Activated T-cell treated with anti-CD3 and anti-CD28 coated beads, Interleukin-2, amount 50 U/mL, for 24 hours (primary cell): Measurements from ENCODE around the gene HBA2.
"Not testable (repeated sequence)": the region's sequence is repeated elsewhere in the genome, so short reads cannot be mapped to it uniquely, and the experiment has no call there.

Source experiments
- DNase-seq: peaks from one replicate; pipeline ENCODE4 v3.0.0-alpha.2; 2020
- H3K27ac Mint-ChIP-seq: 2 replicates; pipeline ENCODE4 v1.8.0; 2020; ENCODE audit warnings: mild to moderate bottlenecking, mixed read lengths
- H3K27me3 Mint-ChIP-seq: 2 replicates; pipeline ENCODE4 v1.8.0; 2020; ENCODE audit warnings: mixed read lengths
- H3K36me3 Mint-ChIP-seq: 2 replicates; pipeline ENCODE4 v1.8.0; 2020; ENCODE audit warnings: low read depth, mixed read lengths
- H3K4me1 Mint-ChIP-seq: 2 replicates; pipeline ENCODE4 v1.8.0; 2020; ENCODE audit warnings: low read depth, mixed read lengths
- H3K4me3 Mint-ChIP-seq: 2 replicates; pipeline ENCODE4 v1.8.0; 2020; ENCODE audit warnings: mild to moderate bottlenecking, moderate library complexity, mixed read lengths
- H3K9me3 Mint-ChIP-seq: 2 replicates; pipeline ENCODE4 v1.8.0; 2020; ENCODE audit warnings: mixed read lengths

The HBA2 gene

DNA sequence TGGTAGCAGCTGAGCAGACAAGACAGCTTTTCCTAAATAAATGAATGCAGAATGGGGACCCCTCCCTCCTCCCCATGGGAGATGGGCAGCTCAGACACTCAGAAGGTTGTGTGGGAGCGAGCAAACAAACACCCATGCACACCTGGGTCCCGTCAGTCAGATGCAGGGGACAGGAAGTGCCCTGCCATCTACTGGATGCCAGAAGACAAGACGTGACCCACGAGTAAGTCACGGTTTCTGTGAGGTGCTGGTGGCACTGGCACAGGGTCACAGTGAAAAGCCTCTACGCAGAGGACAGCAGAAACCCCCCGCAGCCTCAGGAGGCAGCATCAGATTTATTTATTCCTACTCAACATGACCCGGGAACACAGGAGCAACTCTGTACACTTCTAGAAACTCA is 16.0 kb downstream of the HBA2 start:
- Mint-ChIP-seq H3K4me1 (peaks cover 6% of the 10 kb centered on the region), H3K27ac (peak overlapping the region; percentile 71), H3K27me3 (no peaks in the 10 kb centered on the region), H3K36me3 (peaks cover 78% of the 10 kb centered on the region), H3K9me3 (no peaks in the 10 kb centered on the region), H3K4me3 (no peak overlapping the region)
- no peak for DNase-seq

DNA sequence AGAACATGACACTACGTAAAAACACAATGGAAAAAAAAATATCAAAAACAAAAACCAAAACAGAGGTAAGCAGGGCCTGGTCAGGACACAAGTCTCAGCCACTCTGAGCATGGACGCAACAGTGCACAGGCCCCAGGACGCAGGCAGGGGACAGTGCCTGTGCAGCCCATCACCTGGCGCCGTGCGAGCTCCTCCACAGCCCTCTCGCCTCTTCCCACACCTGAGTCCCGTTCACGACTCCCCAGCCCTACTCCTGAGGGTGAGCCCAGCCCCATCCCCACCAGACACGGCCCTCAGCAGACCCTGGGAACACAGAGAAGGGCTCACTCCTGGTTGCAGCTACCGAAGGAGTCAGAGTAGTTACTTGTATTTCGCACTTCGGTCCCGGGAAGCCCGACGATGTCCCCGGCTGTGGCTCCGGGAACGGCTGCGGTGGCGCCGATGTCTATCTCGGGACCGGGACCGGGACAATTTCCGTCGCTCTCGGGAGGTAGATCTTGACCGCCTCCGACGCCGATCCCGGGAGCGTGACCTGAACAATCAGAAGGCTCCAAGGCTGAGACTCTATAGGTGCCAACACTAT is 17.0 kb downstream of the HBA2 start:
- H3K9me3 Mint-ChIP-seq: no peaks in the 10 kb centered on the region
- no peak for DNase-seq
- no peak overlapping the region for H3K4me3 Mint-ChIP-seq
- H3K27ac Mint-ChIP-seq: no peak overlapping the region
- H3K4me1 Mint-ChIP-seq: peaks cover 6% of the 10 kb centered on the region
- no peaks in the 10 kb centered on the region for H3K27me3 Mint-ChIP-seq
- peaks cover 82% of the 10 kb centered on the region for H3K36me3 Mint-ChIP-seq

DNA sequence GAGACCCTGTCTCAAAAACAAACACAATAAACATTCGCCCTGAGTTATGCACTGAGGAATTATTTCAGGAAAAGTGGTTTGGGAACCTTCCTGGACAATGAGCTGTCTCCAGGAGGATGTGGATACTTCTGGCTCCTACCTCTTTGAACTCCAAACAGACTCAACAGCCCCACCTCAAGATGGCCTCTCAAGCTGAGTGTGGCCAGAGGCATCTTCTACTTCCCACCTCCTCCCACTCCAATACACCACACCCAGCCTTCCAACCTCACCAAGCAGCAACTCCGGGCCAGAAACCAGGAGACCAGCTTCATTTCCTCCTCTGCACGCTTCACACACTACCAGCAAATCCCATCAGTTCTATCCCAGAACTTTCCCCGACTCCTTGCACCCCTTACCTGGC is 19.2 kb downstream of the HBA2 start:
- Mint-ChIP-seq H3K27me3 (no peaks in the 10 kb centered on the region), H3K4me3 (no peak overlapping the region), H3K4me1 (peaks cover 6% of the 10 kb centered on the region), H3K27ac (peak overlapping the region; percentile 63), H3K9me3 (no peaks in the 10 kb centered on the region), H3K36me3 (peaks cover 92% of the 10 kb centered on the region)
- DNase-seq: no peak

DNA sequence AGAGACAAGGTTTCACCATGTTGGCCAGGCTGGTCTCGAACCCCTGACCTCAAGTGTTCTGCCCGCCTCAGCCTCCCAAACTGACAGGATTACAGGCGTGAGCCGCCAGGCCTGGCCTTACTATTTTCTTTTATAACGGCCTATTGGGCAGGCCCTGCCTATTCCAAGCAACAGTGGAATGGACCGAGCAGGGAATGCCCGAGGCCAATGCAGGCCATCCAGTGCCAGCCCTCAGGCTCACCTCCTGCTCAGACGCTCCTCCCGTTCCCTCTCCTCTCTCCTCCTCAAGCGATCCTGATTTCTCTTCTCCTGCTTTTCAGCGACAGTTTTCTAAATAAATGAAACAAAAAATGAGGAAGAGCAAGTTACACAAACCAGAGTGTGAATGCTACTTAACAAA is 20.0 kb downstream of the HBA2 start:
- H3K4me3 Mint-ChIP-seq: no peak overlapping the region

DNA sequence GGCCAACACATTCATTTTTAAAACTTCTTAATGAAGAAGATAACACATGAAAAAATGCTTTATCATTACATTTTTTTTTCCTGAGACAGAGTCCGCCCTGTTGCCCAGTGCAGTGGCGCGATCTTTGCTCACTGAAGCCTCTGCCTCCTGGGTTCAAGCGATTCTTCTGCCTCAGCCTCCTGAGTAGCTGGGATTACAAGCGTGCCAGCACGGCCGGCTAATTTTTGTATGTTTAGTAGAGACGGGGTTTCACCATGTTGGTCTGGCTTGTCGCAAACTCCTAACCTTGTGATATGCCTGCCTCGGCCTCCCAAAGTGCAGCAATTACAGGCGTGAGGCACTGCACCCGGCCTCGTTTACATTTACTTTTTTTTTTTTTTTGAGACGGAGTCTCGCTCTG is 20.8 kb downstream of the HBA2 start:
- Mint-ChIP-seq H3K27ac (no peak overlapping the region), H3K4me3 (no peak overlapping the region), H3K36me3 (peaks cover 94% of the 10 kb centered on the region), H3K9me3 (no peaks in the 10 kb centered on the region), H3K27me3 (no peaks in the 10 kb centered on the region), H3K4me1 (peaks cover 6% of the 10 kb centered on the region)
- DNase-seq: no peak

More for the DNA sequence above, 20.0 kb downstream of the HBA2 start:
- Mint-ChIP-seq H3K4me1 (peaks cover 6% of the 10 kb centered on the region), H3K36me3 (peaks cover 91% of the 10 kb centered on the region), H3K27ac (no peak overlapping the region), H3K9me3 (no peaks in the 10 kb centered on the region), H3K27me3 (no peaks in the 10 kb centered on the region)
- no peak for DNase-seq

DNA sequence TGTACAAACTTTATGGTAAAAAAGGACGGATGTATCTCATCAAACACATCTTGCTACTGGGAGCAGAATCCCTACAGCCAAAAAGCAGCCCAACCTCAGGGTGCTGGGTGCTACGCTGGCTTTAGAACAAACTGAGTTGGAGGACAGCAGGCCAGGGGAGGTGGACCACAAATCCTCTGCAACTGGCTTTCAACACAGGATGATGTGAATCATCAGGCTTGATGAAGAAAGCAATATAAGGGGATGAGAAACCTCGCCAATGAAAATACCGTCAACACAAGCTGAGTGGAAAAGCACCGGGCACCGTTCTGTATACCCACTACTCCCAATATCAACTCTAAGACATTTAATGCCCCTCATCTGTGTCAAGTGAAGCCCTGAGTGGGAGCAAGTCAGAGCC is 21.8 kb downstream of the HBA2 start:
- Mint-ChIP-seq H3K4me3 (no peak overlapping the region), H3K36me3 (peaks cover 94% of the 10 kb centered on the region), H3K4me1 (no peaks in the 10 kb centered on the region), H3K27me3 (no peaks in the 10 kb centered on the region), H3K9me3 (no peaks in the 10 kb centered on the region), H3K27ac (peak overlapping the region; percentile 4)
- DNase-seq: no peak

DNA sequence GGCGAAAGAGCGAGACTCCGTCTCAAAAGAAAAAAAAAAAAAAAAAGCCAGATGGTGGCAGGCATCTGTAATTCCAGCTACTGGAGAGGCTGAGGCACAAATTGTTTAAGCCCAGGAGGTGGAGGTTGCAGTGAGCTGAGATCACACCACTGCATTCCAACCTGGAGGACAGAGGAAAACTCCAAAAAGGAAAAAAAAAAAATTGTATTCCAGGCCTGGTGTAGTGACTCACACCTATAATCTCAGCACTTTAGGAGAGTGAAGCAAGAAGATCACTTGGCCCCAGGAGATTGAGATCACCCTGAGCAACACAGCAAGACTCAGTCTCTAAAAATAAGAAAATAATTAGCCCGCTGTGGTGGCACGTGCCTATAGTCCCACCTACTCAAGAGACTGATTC is 27.7 kb downstream of the HBA2 start:
- Mint-ChIP-seq H3K36me3 (peaks cover 85% of the 10 kb centered on the region), H3K27me3 (no peaks in the 10 kb centered on the region), H3K4me3 (no peak overlapping the region), H3K27ac (no peak overlapping the region), H3K4me1 (peaks cover 1% of the 10 kb centered on the region), H3K9me3 (no peaks in the 10 kb centered on the region)
- no peak for DNase-seq

DNA sequence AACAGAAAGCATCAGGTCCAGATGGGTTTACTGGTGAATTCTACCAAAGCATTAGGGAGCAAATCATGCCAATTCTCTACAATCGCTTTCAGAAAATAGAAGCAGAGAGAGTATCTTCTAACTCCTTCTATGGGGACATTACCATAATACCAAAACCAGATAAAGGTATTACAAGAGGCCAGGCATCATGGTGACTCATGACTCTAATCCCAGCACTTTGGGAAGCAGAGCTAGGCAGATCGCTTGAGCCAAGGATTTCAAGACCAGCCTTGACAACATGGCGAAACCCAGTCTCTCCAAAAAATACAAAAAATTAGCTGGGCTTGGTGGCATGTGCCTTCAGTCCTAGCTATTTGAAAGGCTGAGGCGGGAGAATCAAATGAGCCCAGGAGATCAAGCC is 30.6 kb downstream of the HBA2 start:
- no peak for DNase-seq
- H3K27ac Mint-ChIP-seq: peak overlapping the region; percentile 29
- H3K36me3 Mint-ChIP-seq: peaks cover 86% of the 10 kb centered on the region
- H3K9me3 Mint-ChIP-seq: no peaks in the 10 kb centered on the region
- H3K4me3 Mint-ChIP-seq: no peak overlapping the region
- H3K4me1 Mint-ChIP-seq: peaks cover 7% of the 10 kb centered on the region
- H3K27me3 Mint-ChIP-seq: no peaks in the 10 kb centered on the region

DNA sequence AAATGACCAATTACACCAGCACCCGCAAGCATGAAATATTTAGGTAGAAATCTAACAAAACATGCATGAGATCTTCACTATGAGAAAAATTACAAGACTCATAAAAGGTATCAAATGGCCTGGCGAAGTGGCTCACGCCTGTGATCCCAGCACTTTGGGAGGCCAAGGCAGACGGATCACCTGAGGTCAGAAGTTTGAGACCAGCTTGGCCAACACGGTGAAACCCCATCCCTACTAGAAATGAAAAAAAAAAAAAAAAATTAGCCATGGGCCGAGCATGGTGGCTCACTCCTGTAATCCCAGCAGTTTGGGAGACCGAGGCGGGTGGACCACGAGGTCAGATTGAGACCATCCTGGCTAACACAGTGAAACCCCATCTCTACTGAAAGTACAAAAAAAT is 31.4 kb downstream of the HBA2 start:
- DNase-seq, H3K9me3 Mint-ChIP-seq, H3K27me3 Mint-ChIP-seq, H3K4me3 Mint-ChIP-seq, H3K4me1 Mint-ChIP-seq, H3K27ac Mint-ChIP-seq: not testable (repeated sequence)
- peaks cover 86% of the 10 kb centered on the region for H3K36me3 Mint-ChIP-seq

DNA sequence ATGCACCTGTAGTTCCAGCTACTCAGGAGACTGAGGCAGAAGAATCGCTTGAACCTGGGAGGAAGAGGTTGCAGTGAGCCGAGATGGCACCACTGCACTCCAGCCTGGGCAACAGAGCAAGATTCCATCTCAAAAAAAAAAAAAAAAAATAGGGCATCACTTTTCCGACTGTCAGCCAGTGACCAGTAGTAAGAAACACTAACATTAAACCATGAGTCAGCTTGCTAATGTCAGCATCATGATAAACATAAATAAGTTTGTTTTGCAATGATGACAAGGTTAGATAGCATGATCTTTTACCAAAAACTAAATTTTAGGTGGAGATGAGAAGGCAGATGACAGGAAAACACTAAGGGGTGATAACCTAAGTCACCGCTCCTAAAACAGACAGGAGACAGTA is 36.7 kb downstream of the HBA2 start:
- H3K27ac Mint-ChIP-seq, H3K27me3 Mint-ChIP-seq, DNase-seq, H3K9me3 Mint-ChIP-seq, H3K4me3 Mint-ChIP-seq, H3K4me1 Mint-ChIP-seq: not testable (repeated sequence)
- H3K36me3 Mint-ChIP-seq: peaks cover 84% of the 10 kb centered on the region

DNA sequence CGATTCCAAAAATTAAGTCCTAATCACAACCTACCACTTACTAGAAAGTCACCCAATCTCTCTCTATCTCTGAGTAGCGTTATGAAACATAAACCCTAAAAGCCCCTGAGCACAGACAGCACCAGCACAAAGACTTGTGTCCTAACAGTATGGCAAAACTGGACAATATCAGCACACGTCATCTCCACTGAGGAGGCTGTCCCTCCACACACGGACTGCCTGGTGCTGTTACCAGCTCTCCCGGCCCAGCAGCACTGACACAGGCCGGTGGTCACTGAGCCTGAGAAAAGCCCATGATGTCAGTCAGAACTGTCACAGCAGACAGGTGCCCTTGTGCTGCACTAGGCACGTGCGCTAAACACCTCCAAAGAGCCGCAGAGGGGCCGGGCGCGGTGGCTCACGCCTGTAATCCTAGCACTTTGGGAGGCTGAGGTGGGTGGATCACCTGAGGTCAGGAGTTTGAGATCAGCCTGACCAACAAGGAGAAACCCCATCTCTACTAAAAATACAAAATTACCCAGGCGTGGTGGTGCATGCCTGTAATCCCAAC is 39.0 kb downstream of the HBA2 start:
- H3K4me3 Mint-ChIP-seq, H3K27ac Mint-ChIP-seq, H3K9me3 Mint-ChIP-seq, H3K4me1 Mint-ChIP-seq, H3K27me3 Mint-ChIP-seq, DNase-seq: not testable (repeated sequence)
- peaks cover 82% of the 10 kb centered on the region for H3K36me3 Mint-ChIP-seq

DNA sequence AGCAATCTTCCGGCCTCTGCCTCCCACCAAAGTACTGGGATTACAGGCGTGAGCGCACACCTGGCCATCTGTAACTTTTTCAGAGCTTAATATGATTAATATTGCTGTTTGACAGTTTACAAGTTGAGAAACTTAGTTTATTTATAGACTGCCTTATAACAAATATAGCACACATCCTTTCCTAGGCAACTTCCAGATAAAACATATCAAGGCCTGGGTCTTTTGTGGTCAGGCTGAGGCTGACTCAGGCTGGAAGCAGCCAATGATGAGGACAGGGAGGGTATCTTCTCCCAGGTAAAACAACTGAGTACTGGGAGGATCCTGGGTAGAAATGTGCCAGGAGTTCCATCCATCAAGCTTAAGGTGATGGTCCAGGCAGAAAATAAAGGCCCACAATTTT is 40.3 kb downstream of the HBA2 start:
- no peaks in the 10 kb centered on the region for H3K27me3 Mint-ChIP-seq
- DNase-seq: no peak
- H3K4me3 Mint-ChIP-seq: no peak overlapping the region
- H3K36me3 Mint-ChIP-seq: peaks cover 83% of the 10 kb centered on the region
- peak overlapping the region; percentile 39 for H3K27ac Mint-ChIP-seq
- peaks cover 4% of the 10 kb centered on the region for H3K4me1 Mint-ChIP-seq
- H3K9me3 Mint-ChIP-seq: no peaks in the 10 kb centered on the region

DNA sequence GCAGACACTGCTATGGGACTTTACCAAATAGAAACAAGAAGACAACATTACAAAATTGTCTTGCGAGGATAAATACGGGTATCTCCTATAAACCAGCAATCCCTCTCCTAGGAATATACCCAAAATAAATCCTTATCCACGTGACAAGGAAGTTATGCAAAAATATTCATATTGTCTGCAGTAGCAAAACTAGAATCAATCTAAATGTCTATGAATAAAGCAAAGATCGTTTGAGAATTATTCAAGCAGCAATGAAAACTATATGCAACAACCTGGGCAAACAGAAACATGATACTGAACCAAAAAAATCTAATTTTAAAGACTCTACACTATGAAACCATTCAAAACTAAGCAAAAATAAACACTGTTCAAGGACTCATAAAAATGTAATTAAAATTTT is 47.3 kb downstream of the HBA2 start:
- Mint-ChIP-seq H3K27me3 (no peaks in the 10 kb centered on the region), H3K36me3 (peaks cover 85% of the 10 kb centered on the region), H3K27ac (no peak overlapping the region), H3K9me3 (no peaks in the 10 kb centered on the region), H3K4me3 (no peak overlapping the region), H3K4me1 (peaks cover 9% of the 10 kb centered on the region)
- DNase-seq: no peak
